Smooth muscle cell (in vitro differentiated cells): Measurements from ENCODE around the gene CD68. TPM values are rescaled to one million over a fixed set of nuclear protein-coding genes. Genes with fewer than 3 reads are reported as not detected.
A peak's percentile ranks its signal among the peaks of the same experiment; 100 is the strongest.

Experiments
- DNase-seq: peaks from one replicate; lab custom pipeline; 2025; ENCODE audit not compliant: unreplicated experiment; lab: John Stamatoyannopoulos, UW
- H2AFZ ChIP-seq: fragments of 200-600 bp; sonication (generic); 2 replicates; pipeline ENCODE4 v1.6.0; 2016; ENCODE audit warnings: antibody characterized with exemption, low read depth, mild to moderate bottlenecking
- H3F3A ChIP-seq: fragments of 200-600 bp; sonication (generic); 2 replicates; pipeline ENCODE4 v1.6.0; 2017; ENCODE audit warnings: antibody characterized with exemption, low read depth
- H3K27ac ChIP-seq: fragments of 200-600 bp; sonication (generic); 2 replicates; pipeline ENCODE4 v1.5.1; 2016; ENCODE audit warnings: low read depth, mild to moderate bottlenecking
- H3K27me3 ChIP-seq: fragments of 200-600 bp; sonication (generic); 2 replicates; pipeline ENCODE4 v1.6.1; 2016; ENCODE audit warnings: low read depth, mild to moderate bottlenecking
- H3K36me3 ChIP-seq: fragments of 200-600 bp; sonication (generic); 2 replicates; pipeline ENCODE4 v1.5.1; 2016; ENCODE audit warnings: low read depth
- H3K4me1 ChIP-seq: fragments of 200-600 bp; sonication (generic); 2 replicates; pipeline ENCODE4 v1.5.1; 2016; ENCODE audit warnings: low read depth
- H3K4me2 ChIP-seq: fragments of 200-600 bp; sonication (generic); 2 replicates; pipeline ENCODE4 v1.6.0; 2016; ENCODE audit warnings: mild to moderate bottlenecking
- H3K4me3 ChIP-seq: fragments of 200-600 bp; sonication (generic); 2 replicates; pipeline ENCODE4 v1.5.1; 2016; ENCODE audit warnings: mild to moderate bottlenecking
- H3K79me2 ChIP-seq: fragments of 200-600 bp; sonication (generic); 2 replicates; pipeline ENCODE4 v1.6.0; 2016; ENCODE audit warnings: low read depth, mild to moderate bottlenecking
- H3K9ac ChIP-seq: fragments of 200-600 bp; sonication (generic); 2 replicates; pipeline ENCODE4 v1.6.0; 2016; ENCODE audit warnings: low read depth
- H3K9me3 ChIP-seq: fragments of 200-600 bp; sonication (generic); replicated peaks from 2 replicates; pipeline ENCODE4 v1.5.1; 2016; ENCODE audit warnings: low read depth
- H4K20me1 ChIP-seq: fragments of 200-600 bp; sonication (generic); 2 replicates; pipeline ENCODE4 v1.6.0; 2016; ENCODE audit warnings: low read depth
- WGBS: methylation state at CpG from one replicate; pipeline ENCODE4 v1.1.7; 2016; ENCODE audit warnings: low lambda C conversion rate; 5-methylcytosine and 5-hydroxymethylcytosine counted together
- polyA plus RNA-seq: library from polyadenylated mRNA; unstranded; fragments of >200 nt; fragmentation: Nextera tagmentation; extraction: Ambion mirVana; gene quantifications from 2 replicates; pipeline ENCODE4 v1.2.1, GENCODE V29; 2016
- total RNA-seq: library from RNA; depleted of rRNA; stranded (reverse); fragments of >200 nt; gene quantifications from 2 replicates; pipeline ENCODE4 v1.2.3, GENCODE V29; 2014
- TF ChIP-seq, protein P1 (sequence below): fragments of 200-600 bp; sonication (generic); IDR thresholded peaks from 2 replicates; pipeline ENCODE4 v1.5.1; 2017; ENCODE audit warnings: borderline replicate concordance, mild to moderate bottlenecking, antibody characterized with exemption; ENCODE audit not compliant: insufficient read depth, poor library complexity, severe bottlenecking

Gene CD68
- total and polyA plus RNA-seq, 2 experiments from 2014 or later = 22.7 to 27.5 TPM

DNA sequence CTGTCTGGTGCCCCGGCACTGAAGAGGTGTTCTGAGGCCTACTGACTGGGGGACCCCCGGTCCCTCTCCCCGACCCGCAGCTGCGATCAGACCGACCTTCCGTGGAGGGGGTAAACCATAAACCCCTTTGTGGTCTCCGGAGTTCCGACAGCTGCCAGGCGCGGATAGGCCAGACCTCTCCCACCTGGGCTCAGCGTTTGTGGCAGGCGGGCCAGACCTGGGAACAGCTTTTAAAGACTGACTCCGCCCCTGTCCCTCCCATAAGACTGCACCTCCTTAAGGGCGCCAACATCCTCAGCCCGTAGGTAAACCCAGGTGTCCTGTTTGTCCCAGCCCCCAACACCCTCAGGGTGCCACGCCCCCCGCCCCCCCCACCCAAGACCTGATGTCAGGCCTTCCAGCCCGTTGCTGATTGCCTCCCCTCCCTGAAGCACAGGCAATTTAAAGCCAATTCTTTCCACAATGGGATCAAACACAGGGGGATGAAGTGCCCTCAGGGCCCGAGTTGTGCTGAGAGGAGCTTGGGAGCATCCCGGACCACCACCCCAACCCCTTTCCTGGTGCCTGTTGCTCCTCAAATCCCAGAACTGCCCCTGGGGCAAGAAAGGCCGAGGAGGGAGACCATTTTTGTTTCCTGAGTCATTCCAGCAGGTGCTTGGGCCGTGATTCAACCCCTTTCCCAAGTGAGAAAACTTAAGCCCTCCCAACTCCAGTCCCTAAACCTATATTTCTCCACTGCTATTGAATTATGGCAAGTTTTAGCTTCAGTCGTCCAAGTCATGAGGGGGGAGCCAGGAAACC, 10.7 kb downstream of the CD68 start, which contains the start of gene SOX15:
Gene SOX15, minus strand, starts transcription at position 204 of the 801 bp plus-strand sequence. CDS start 418 bp downstream, outside the sequence.
- Histone ChIP-seq H3F3A (peaks cover 5% of the 10 kb centered on the region), H3K4me1 (peaks cover 23% of the 10 kb centered on the region), H4K20me1 (peaks cover 9% of the 10 kb centered on the region), H3K36me3 (peaks cover 10% of the 10 kb centered on the region), H3K4me2 (peak within 1 kb of the TSS; percentile 77), H3K27ac (peak within 1 kb of the TSS; percentile 96), H2AFZ (no peak within 1 kb of the TSS), H3K79me2 (peaks cover 6% of the 10 kb centered on the region), H3K9ac (peak within 1 kb of the TSS; percentile 60), H3K9me3 (no peaks in the 10 kb centered on the region), H3K4me3 (peak within 1 kb of the TSS; percentile 38), H3K27me3 (no peaks in the 10 kb centered on the region)
- no peak for DNase-seq
- TF ChIP-seq, protein P1, sequence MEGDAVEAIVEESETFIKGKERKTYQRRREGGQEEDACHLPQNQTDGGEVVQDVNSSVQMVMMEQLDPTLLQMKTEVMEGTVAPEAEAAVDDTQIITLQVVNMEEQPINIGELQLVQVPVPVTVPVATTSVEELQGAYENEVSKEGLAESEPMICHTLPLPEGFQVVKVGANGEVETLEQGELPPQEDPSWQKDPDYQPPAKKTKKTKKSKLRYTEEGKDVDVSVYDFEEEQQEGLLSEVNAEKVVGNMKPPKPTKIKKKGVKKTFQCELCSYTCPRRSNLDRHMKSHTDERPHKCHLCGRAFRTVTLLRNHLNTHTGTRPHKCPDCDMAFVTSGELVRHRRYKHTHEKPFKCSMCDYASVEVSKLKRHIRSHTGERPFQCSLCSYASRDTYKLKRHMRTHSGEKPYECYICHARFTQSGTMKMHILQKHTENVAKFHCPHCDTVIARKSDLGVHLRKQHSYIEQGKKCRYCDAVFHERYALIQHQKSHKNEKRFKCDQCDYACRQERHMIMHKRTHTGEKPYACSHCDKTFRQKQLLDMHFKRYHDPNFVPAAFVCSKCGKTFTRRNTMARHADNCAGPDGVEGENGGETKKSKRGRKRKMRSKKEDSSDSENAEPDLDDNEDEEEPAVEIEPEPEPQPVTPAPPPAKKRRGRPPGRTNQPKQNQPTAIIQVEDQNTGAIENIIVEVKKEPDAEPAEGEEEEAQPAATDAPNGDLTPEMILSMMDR = no peak
- 46% methylated on average over 21 of the region's 24 CpGs for WGBS

DNA sequence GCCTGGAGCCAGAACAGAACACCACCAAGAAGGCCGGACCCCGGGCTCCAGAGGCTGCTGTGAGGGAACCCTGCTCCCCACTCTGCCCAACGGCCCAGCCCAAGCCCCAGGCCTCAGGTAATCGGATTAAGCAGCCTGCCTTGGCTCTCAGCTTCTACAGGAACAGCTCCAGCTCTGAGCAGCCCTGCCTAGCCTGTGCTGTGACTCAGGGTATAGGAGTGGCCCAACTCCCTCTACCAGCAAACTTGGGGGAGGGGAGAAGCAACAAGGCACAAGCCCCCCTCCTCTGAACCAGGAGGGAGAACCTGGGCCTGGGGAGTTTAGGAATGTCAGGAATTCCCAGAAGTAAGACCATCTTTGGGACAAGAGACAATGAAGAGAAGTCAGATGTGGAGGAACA, 11.3 kb downstream of the CD68 start:
- no peaks in the 10 kb centered on the region for H3K9me3 ChIP-seq
- H3K79me2 ChIP-seq = no peaks in the 10 kb centered on the region
- no peak for DNase-seq
- H3K4me3 ChIP-seq = no peak overlapping the region
- WGBS = 44% methylated on average over 4 of the region's 4 CpGs
- H3K4me1 ChIP-seq = peaks cover 23% of the 10 kb centered on the region
- no peaks in the 10 kb centered on the region for H3K27me3 ChIP-seq
- TF ChIP-seq, protein P1 = no peak
- peaks cover 10% of the 10 kb centered on the region for H3K36me3 ChIP-seq
- no peak overlapping the region for H2AFZ ChIP-seq
- peak overlapping the region; percentile 54 for H3K4me2 ChIP-seq
- peaks cover 5% of the 10 kb centered on the region for H3F3A ChIP-seq
- H3K27ac ChIP-seq = peak overlapping the region; percentile 96
- H3K9ac ChIP-seq = peak overlapping the region; percentile 60
- H4K20me1 ChIP-seq = peaks cover 9% of the 10 kb centered on the region

DNA sequence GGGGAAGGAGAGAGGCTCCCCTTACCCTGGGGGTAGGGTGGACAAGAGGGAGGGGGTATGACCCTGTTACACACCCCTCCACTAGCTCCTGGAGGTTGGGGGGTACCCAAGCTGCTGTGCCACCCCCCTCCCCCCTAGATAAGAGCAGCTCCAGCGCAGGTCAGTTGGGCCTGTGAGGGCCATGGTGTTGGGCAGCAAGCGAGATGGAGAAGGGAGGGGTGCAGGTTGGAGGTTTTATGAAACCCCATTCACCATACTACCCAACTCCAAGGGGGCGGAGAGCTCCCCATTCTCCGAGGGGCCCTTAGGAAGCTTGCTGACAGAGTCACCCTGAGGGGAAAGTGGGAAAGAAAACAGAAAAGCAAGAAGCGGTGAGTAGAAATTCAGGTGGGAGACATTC, 12.2 kb downstream of the CD68 start:
- no peak overlapping the region for H2AFZ ChIP-seq
- H3K79me2 ChIP-seq = no peaks in the 10 kb centered on the region
- H4K20me1 ChIP-seq = peaks cover 9% of the 10 kb centered on the region
- peak overlapping the region; percentile 96 for H3K27ac ChIP-seq
- 95% methylated on average over 5 of the region's 5 CpGs for WGBS
- no peaks in the 10 kb centered on the region for H3K27me3 ChIP-seq
- no peak overlapping the region for H3K9ac ChIP-seq
- H3F3A ChIP-seq = peaks cover 1% of the 10 kb centered on the region
- no peak for DNase-seq
- no peak overlapping the region for H3K4me2 ChIP-seq
- peaks cover 23% of the 10 kb centered on the region for H3K4me1 ChIP-seq
- H3K36me3 ChIP-seq = peaks cover 10% of the 10 kb centered on the region
- H3K4me3 ChIP-seq = no peak overlapping the region
- TF ChIP-seq, protein P1 = no peak
- H3K9me3 ChIP-seq = no peaks in the 10 kb centered on the region
